Activated T-cell treated with anti-CD3 and anti-CD28 coated beads, Interleukin-2, amount 50 U/mL, for 4 hours (primary cell): ENCODE data around the gene ASCL2. TPM values are rescaled to one million over a fixed set of nuclear protein-coding genes. Genes with fewer than 3 reads are reported as not detected.

Source experiments
- ATAC-seq, 2 donors: fragments of 200-7000 bp; cut with Tn5 transposase; one replicate each; pipeline ENCODE4 v1.10.0; 2021
- DNase-seq: peaks from one replicate; pipeline ENCODE4 v3.0.0-alpha.2; 2020
- H3K27me3 Mint-ChIP-seq: one replicate; pipeline ENCODE4 v1.8.0; 2021; ENCODE audit warnings: low read depth, mixed read lengths
- H3K36me3 Mint-ChIP-seq: one replicate; pipeline ENCODE4 v1.8.0; 2022; ENCODE audit warnings: mixed read lengths; ENCODE audit not compliant: insufficient read depth
- H3K4me1 Mint-ChIP-seq: one replicate; pipeline ENCODE4 v1.8.0; 2021; ENCODE audit warnings: low read depth, mixed read lengths
- H3K4me3 Mint-ChIP-seq: one replicate; pipeline ENCODE4 v1.8.0; 2021; ENCODE audit warnings: mild to moderate bottlenecking, moderate library complexity, mixed read lengths
- H3K9me3 Mint-ChIP-seq: one replicate; pipeline ENCODE4 v1.8.0; 2021; ENCODE audit warnings: mixed read lengths
- total RNA-seq, 3 donors: library from RNA; stranded (reverse); gene quantifications; one replicate each; pipeline ENCODE4 v1.2.1, GENCODE V29; 2021

ASCL2 gene
- total RNA-seq, 3 donors from 2014 or later, result 1.2 to 2.4 (median 1.7) TPM

DNA sequence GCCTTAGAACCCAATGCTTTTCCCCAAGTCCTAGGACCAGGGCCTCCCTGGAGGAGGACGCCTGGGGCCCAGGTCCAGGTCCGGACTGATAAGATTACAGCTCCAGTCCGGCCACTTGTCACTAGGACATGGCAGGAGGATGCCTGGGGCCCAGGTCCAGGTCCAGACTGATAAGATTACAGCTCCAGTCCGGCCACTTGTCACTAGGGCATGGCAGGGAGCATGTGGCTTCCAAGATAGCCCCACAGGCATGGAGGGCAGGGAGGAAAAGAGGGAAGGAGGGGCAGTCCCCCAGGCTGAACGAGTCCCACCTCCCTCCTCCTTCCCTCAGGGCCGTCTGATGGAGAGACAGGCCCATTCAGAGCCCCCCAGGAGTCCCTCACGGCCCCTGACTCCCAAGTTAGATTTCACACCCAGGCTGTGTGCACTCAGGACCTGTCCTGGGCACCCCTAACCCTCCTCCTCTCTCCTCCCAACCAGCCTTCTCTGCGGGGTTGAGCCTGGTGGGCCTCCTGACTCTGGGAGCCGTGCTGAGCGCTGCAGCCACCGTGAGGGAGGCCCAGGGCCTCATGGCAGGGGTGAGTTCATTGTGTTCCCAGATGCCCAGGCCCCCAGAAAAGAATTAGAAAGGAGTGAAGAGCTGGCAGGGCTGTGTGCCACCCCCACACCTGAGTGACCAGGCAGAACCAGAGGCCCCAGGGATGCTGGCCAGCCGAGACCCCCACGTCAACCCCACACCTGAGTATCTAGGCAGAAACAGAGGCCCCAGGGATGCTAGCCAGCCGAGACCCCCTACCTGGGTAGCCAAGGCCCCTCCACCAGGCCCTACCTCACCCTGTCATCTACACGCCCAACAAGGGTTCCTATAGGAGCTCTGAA, 33.5 kb upstream of the ASCL2 start:
- Mint-ChIP-seq H3K9me3 (no peaks in the 10 kb centered on the region), H3K27me3 (no peaks in the 10 kb centered on the region), H3K36me3 (no peaks in the 10 kb centered on the region), H3K4me3 (peak overlapping the region; percentile 87), H3K4me1 (peaks cover 62% of the 10 kb centered on the region)
- DNase-seq (no peak), ATAC-seq (no peak)

- no peak for DNase-seq
- Mint-ChIP-seq H3K36me3 (no peaks in the 10 kb centered on the region), H3K27me3 (no peaks in the 10 kb centered on the region)
Measured at GRCh38 chr11:2302896-2303626, 32.7 kb upstream of the ASCL2 start.

DNA sequence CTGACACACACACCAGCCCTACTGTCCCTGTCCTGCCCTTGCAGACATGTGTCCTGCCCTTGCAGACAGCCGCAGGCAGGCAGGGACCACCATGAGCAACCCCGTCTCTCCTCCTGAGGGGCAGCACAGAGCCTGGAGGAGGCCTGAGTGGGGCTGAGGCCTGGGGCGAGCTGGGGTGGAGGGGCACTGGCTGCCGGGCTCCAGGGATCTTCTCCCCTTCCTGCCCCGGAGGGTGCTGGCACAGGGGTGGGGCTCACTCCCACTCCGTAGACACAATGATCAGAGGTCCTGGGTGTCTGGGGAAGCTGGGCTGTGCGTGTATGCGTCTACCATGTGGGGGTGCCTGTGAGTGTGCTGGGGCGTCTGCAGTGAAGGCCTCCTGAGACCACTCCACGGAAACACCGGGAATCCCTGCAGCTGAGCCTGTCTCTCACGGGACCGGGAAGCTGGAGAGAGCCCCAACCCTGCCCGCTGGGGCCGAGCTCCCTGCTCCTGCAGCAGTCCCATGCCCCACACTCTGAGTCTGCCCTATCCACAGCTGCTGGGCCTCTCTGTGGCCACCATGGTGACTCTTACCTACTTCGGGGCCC, 32.0 kb upstream of the ASCL2 start:
- DNase-seq, result no peak
- H3K4me1 Mint-ChIP-seq, result peaks cover 68% of the 10 kb centered on the region
- no peaks in the 10 kb centered on the region for H3K27me3 Mint-ChIP-seq
- ATAC-seq, result peak; percentile 31 to 36
- peaks cover under 1% of the 10 kb centered on the region for H3K36me3 Mint-ChIP-seq
- no peaks in the 10 kb centered on the region for H3K9me3 Mint-ChIP-seq
- peak overlapping the region; percentile 87 for H3K4me3 Mint-ChIP-seq

More at GRCh38 chr11:2302896-2303626, 32.7 kb upstream of the ASCL2 start:
- Mint-ChIP-seq H3K9me3 (no peaks in the 10 kb centered on the region), H3K4me1 (peaks cover 65% of the 10 kb centered on the region), H3K4me3 (peak overlapping the region; percentile 87)
- ATAC-seq, result no peak

DNA sequence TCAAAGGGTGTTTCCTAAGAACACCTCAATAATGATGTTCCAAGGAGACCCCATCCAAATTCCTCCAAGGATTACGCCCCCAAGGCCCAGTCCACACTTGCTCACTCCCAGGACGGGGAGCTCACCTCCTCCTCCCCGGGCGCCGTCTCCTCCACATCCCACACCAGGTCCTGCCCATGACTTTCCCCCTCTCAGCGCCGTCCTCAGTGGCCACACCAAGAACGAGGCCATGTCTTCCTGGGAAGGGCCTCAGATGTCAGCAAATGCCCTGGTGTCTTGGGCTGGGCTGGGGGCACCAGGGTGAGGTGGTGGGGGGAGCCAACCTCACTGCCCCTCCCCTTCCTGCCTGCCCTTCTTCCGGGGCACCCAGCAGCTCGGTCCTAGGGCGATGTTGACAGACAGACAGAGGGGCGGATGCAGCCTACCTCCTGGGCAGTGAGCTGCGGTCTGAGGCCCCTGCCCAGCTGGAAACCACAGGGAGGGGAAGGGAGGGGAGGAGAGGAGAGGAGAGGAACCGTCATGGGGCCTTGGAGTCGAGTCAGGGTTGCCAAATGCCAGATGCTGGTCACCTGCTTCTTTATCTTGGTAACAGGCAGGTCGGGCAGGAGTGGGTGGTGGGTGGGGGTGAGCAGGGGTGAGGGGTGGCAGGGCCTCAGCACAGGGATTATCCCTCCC, 31.4 kb upstream of the ASCL2 start, which contains the start of the genes C11orf21 and TSPAN32:
Gene C11orf21 (minus strand): TSS at position 288 of the 675 bp plus-strand sequence. CDS start 110 bp downstream, at position 178.
Gene TSPAN32 (plus strand): TSS at position 383 of the 675 bp plus-strand sequence. CDS start 137 bp downstream, at position 520.
- H3K27me3 Mint-ChIP-seq, result no peaks in the 10 kb centered on the region
- DNase-seq (no peak), ATAC-seq (peak; percentile 57 to 58)
- peaks cover 71% of the 10 kb centered on the region for H3K4me1 Mint-ChIP-seq
- peak within 1 kb of the TSS; percentile 87 for H3K4me3 Mint-ChIP-seq
- H3K9me3 Mint-ChIP-seq, result no peaks in the 10 kb centered on the region
- peaks cover 3% of the 10 kb centered on the region for H3K36me3 Mint-ChIP-seq

DNA sequence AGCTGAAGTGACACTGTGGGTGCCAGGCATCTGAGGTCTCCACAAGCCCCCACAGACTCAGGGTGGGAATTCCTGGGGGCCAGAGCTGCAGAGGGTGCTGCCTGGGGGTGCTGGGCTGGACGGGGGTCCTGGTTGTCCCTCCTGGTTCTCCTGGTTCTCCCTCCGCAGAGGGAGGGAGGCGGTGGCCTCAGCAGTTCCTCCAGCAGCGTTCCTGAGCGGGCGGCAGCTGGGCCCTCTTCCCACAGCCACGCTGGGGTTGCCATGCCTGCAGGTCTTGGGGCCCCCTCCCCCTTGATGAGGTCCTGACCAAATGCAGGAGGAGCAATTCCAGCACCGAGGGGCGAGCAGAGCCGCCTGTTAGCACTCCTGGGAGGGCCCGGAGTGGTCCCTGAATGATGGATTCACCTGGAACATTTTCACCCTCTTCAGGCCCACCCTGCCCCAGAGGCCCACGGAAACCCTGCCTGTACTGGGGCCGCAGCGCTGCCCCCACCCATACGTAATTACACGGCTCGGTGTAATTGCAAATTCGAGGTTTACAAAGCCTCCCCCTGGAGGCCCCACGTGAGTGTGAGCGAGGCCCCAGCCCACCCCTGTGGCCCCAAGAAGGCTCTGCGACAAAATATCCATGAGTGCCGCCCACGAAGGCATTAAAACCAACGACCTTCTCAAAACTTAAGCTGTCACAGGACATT, 30.7 kb upstream of the ASCL2 start:
- DNase-seq (no peak), ATAC-seq (peak; percentile 6 to 7)
- peaks cover 65% of the 10 kb centered on the region for H3K4me1 Mint-ChIP-seq
- H3K36me3 Mint-ChIP-seq, result peaks cover 3% of the 10 kb centered on the region
- H3K27me3 Mint-ChIP-seq, result no peaks in the 10 kb centered on the region
- no peaks in the 10 kb centered on the region for H3K9me3 Mint-ChIP-seq
- H3K4me3 Mint-ChIP-seq, result peak overlapping the region; percentile 87

DNA sequence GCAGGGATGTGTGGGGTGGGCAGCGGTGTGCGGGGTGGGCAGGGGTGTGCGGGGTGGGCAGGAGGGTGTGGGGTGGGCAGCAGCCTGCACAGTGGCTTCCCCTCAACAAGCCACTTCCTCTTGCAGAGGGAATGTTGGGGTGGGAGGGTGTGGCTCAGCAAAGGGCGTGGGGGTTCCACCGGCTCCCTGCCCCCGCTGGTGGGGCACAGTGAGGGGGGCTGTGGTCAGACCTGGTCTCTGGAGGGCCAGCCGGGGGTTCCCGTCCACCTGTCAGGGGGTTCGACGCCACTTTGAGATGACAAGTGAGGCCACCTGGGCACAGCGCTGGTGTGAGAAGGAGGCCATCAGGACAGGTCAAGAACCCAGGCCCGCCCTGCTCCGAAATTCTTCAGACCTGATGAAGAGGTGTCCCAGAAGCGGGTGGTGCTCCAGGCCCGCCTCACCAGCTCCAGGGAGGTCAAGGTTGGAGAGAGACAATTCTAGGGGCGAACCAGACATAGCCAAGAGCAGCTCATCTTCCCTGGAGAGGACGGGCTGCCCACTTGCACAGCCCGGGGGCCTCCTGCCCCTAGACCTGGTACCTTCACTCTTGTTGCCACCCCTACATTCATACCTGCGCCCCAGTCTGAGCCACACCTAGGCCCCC, 30.0 kb upstream of the ASCL2 start:
- ATAC-seq (no peak), DNase-seq (no peak)
- Mint-ChIP-seq H3K27me3 (no peaks in the 10 kb centered on the region), H3K9me3 (no peaks in the 10 kb centered on the region), H3K4me1 (peaks cover 59% of the 10 kb centered on the region), H3K4me3 (peak overlapping the region; percentile 87), H3K36me3 (peaks cover 3% of the 10 kb centered on the region)

DNA sequence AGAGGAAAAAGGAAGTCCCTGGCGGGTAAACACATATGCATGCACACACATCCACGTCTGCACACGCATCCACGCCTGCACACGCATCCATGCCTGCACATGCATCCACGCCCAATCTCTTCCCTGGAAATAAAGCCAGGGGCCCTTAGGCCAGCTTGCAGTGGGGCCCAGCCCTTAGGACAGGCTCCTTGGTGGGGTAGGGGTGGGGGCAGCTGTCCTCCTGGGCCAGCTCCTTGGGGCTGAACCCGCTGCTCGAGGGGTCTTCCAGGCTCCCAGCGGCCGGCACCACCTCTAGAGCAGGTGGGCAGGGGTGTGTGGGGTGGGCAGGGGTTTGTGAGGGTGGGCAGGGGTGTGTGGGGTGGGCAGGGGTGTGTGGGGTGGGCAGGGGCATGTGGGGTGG, 29.4 kb upstream of the ASCL2 start:
- ATAC-seq (no peak), DNase-seq (no peak)
- H3K9me3 Mint-ChIP-seq, result no peaks in the 10 kb centered on the region
- H3K36me3 Mint-ChIP-seq, result peaks cover 3% of the 10 kb centered on the region
- H3K27me3 Mint-ChIP-seq, result no peaks in the 10 kb centered on the region
- peaks cover 53% of the 10 kb centered on the region for H3K4me1 Mint-ChIP-seq
- H3K4me3 Mint-ChIP-seq, result no peak overlapping the region

- Mint-ChIP-seq H3K27me3 (no peaks in the 10 kb centered on the region), H3K36me3 (peaks cover 3% of the 10 kb centered on the region), H3K4me3 (no peak overlapping the region), H3K9me3 (no peaks in the 10 kb centered on the region), H3K4me1 (peaks cover 48% of the 10 kb centered on the region)
- ATAC-seq, result no peak
- no peak for DNase-seq
Measured at GRCh38 chr11:2298795-2299761, 28.7 kb upstream of the ASCL2 start.

GRCh38 chr11:2298131-2298794, 27.9 kb upstream of the ASCL2 start:
- Mint-ChIP-seq H3K9me3 (no peaks in the 10 kb centered on the region), H3K4me3 (no peak overlapping the region), H3K36me3 (peaks cover 3% of the 10 kb centered on the region), H3K4me1 (peaks cover 42% of the 10 kb centered on the region), H3K27me3 (no peaks in the 10 kb centered on the region)
- ATAC-seq (no peak), DNase-seq (no peak)

GRCh38 chr11:2297623-2298030, 27.2 kb upstream of the ASCL2 start:
- Mint-ChIP-seq H3K27me3 (no peaks in the 10 kb centered on the region), H3K4me1 (peaks cover 38% of the 10 kb centered on the region), H3K4me3 (no peak overlapping the region), H3K36me3 (peaks cover 3% of the 10 kb centered on the region), H3K9me3 (no peaks in the 10 kb centered on the region)
- ATAC-seq (no peak), DNase-seq (no peak)

GRCh38 chr11:2296913-2297622, 26.7 kb upstream of the ASCL2 start:
- Mint-ChIP-seq H3K9me3 (no peaks in the 10 kb centered on the region), H3K4me3 (no peak overlapping the region), H3K27me3 (no peaks in the 10 kb centered on the region), H3K36me3 (peaks cover 3% of the 10 kb centered on the region), H3K4me1 (peaks cover 36% of the 10 kb centered on the region)
- DNase-seq (no peak), ATAC-seq (no peak)
